K562 (cell line): Measurements from ENCODE around the gene ZSWIM8. TPM values are rescaled to one million over a fixed set of nuclear protein-coding genes. Genes with fewer than 3 reads are reported as not detected.

Experiments used
- BRF1 ChIP-seq: IDR thresholded peaks from 3 replicates; pipeline ENCODE4 v1.6.1; 2011; ENCODE audit warnings: borderline replicate concordance, mild to moderate bottlenecking; ENCODE audit not compliant: insufficient read length; ENCODE audit errors: extremely low read depth
- DPF2 ChIP-seq: fragments of 450-650 bp; IDR thresholded peaks from 2 replicates; pipeline ENCODE4 v1.6.1; 2016
- HNRNPK ChIP-seq: fragments of 200-400 bp; formaldehyde crosslinking; IDR thresholded peaks from one replicate; pipeline ENCODE4 v1.6.1; 2018; ENCODE audit warnings: mild to moderate bottlenecking, low read depth, low read length; ENCODE audit not compliant: poor library complexity, severe bottlenecking
- IRF2 ChIP-seq: sonication (generic); formaldehyde crosslinking; IDR thresholded peaks from 2 replicates; pipeline ENCODE4 v1.8.1; 2022; ENCODE audit warnings: mild to moderate bottlenecking, missing genetic modification reagents
- L3MBTL2 ChIP-seq: fragments of 450-650 bp; IDR thresholded peaks from 2 replicates; pipeline ENCODE4 v1.6.1; 2016; ENCODE audit warnings: mild to moderate bottlenecking, moderate library complexity
- MTA1 ChIP-seq: fragments of 450-650 bp; IDR thresholded peaks from 2 replicates; pipeline ENCODE4 v1.6.1; 2017; ENCODE audit warnings: borderline replicate concordance
- NR2C1 ChIP-seq, 2 experiments: fragments of 450-650 bp; IDR thresholded peaks; 2 replicates each; pipeline ENCODE4 v1.6.1; 2017; ENCODE audit warnings: mild to moderate bottlenecking in 2 of 2, antibody characterized with exemption in 1 of 2, inconsistent platforms in 1 of 2, missing compliant biosample characterization in 1 of 2, missing genetic modification characterization in 1 of 2
- NRF1 ChIP-seq, 2 experiments: fragments of 450-650 bp; IDR thresholded peaks in 1 of 2; conservative IDR thresholded peaks in 1 of 2; 2 replicates each; pipeline ENCODE4 v1.6.1; 2014; ENCODE audit warnings: mild to moderate bottlenecking in 2 of 2
- PML ChIP-seq: IDR thresholded peaks from 2 replicates; pipeline ENCODE4 v1.6.1; 2012; ENCODE audit warnings: low read length, inconsistent platforms
- POLR2AphosphoS5 ChIP-seq: IDR thresholded peaks from 2 replicates; pipeline ENCODE4 v1.6.1; 2011; ENCODE audit warnings: mild to moderate bottlenecking, low read depth, low read length, moderate library complexity; ENCODE audit not compliant: control insufficient read depth, insufficient read depth
- PTTG1 ChIP-seq: fragments of 450-650 bp; IDR thresholded peaks from 2 replicates; pipeline ENCODE4 v1.6.1; 2016; ENCODE audit warnings: low read depth, mild to moderate bottlenecking, missing genetic modification characterization, missing compliant biosample characterization
- RBM39 ChIP-seq: fragments of 200-400 bp; formaldehyde crosslinking; optimal IDR thresholded peaks from 2 replicates; pipeline ENCODE3; 2018; ENCODE audit warnings: low read depth, low read length
- SMAD1 ChIP-seq: fragments of 150-350 bp; IDR thresholded peaks from 2 replicates; pipeline ENCODE4 v1.6.1; 2014; ENCODE audit warnings: low read length, low read depth; ENCODE audit not compliant: partially characterized antibody
- TARDBP ChIP-seq: fragments of 450-650 bp; IDR thresholded peaks from 2 replicates; pipeline ENCODE4 v1.6.1; 2016
- ZBTB7A ChIP-seq: IDR thresholded peaks from 2 replicates; pipeline ENCODE4 v1.6.1; 2011; ENCODE audit warnings: low read depth, mild to moderate bottlenecking, low read length, moderate library complexity, borderline replicate concordance; ENCODE audit not compliant: control insufficient read depth
- ZNF140 ChIP-seq: fragments of 250-450 bp; sonication (Bioruptor Pico); IDR thresholded peaks from 2 replicates; pipeline ENCODE4 v1.8.0; 2021; ENCODE audit warnings: moderate library complexity, mild to moderate bottlenecking, inconsistent platforms
- ZNF449 ChIP-seq: fragments of 250-450 bp; sonication (Bioruptor Pico); IDR thresholded peaks from 2 replicates; pipeline ENCODE4 v1.8.0; 2022; ENCODE audit warnings: moderate library complexity, mild to moderate bottlenecking, inconsistent platforms
- polyA plus RNA-seq, 8 experiments: library from polyadenylated mRNA; depleted of rRNA in 4 of 8; stranded (reverse) in 5 of 8; unstranded in 3 of 8; fragments of >200 nt; fragmentation: Nextera tagmentation in 2 of 8; fragmentation: Illumina TruSeq in 1 of 8; extraction: Ambion mirVana in 2 of 8; extraction: Trizol in 1 of 8; gene quantifications; 2 replicates each; pipeline versions ENCODE4 v1.2.1 to v1.2.3, GENCODE V29; 2011 to 2014; ENCODE audit warnings: inconsistent platforms in 1 of 8, missing spikeins in 1 of 8
- total RNA-seq, 7 experiments: library from RNA; depleted of rRNA in 6 of 7; stranded (reverse); fragments of >200 nt in 6 of 7; fragmentation: Illumina TruSeq in 2 of 7; extraction: Trizol in 2 of 7; gene quantifications; 2 replicates each; pipeline versions ENCODE4 v1.2.1 to v1.2.3, GENCODE V29; 2011 to 2021; ENCODE audit warnings: low replicate concordance in 1 of 7
- TF ChIP-seq, protein P1 (sequence below): fragments of 450-650 bp; IDR thresholded peaks from 2 replicates; pipeline ENCODE4 v1.6.1; 2016; ENCODE audit warnings: low read depth, mild to moderate bottlenecking, moderate library complexity
- TF ChIP-seq, protein P2 (sequence below): sonication (generic); formaldehyde crosslinking; IDR thresholded peaks from 2 replicates; pipeline ENCODE4 v1.8.0; 2022; ENCODE audit warnings: mild to moderate bottlenecking, missing genetic modification reagents, borderline replicate concordance
- TF ChIP-seq, protein P3 (sequence below), 2 experiments: fragments of 450-650 bp; IDR thresholded peaks; 2 replicates each; pipeline ENCODE4 v1.6.1; 2018; ENCODE audit warnings: mild to moderate bottlenecking in 2 of 2, low read depth in 1 of 2; ENCODE audit not compliant: partially characterized antibody in 2 of 2

ZSWIM8 gene
- total and polyA plus RNA-seq, 9 of the 15 experiments (the other 6 are each of a cell fraction or from before 2014, with no cell fraction given) = 5.6 to 47.8 (median 26.7) TPM

DNA sequence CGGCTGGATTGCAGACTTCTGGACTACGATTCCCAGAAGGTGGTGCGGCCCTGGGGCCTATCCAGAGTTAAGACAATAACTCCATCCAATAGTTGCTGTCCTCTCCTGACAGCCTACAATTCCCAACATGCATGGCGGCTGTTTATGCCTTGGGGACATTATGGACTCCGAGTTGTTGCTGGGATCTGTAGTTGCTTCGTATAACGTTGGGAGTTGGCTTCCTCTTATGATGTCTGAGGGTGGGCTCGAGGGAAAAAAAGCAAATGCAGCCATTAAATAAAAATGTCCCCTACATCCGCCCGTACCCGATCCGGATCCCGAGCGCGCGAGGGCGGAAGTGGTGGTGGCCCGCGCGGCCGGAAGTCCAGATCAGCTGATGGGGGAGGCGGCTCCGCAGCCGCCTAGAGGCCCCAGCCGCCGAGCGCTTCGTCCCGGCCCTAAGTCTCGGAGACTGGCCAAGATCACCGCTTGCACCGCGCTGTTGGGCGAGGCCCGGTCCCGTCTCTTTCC lies at the start of gene ZSWIM8 (continued):
- TF ChIP-seq ZNF449 (CRISPR knock-in tag) (no peak), ZBTB7A (peak; percentile 40; the same call in 1 of the 2 replicates), TARDBP (0 out of 2 replicates have a peak, but pooled peaks have one; percentile 24), MTA1 (peak; percentile 62; the same call in 1 of the 2 replicates), NR2C1 (IDR thresholded peaks at IDR 0.05) (peak; percentile 76), NR2C1 (tag; IDR thresholded peaks at IDR 0.05) (peak; percentile 79), DPF2 (peak; percentile 42; the same call in 1 of the 2 replicates), SMAD1 (peak; percentile 53), L3MBTL2 (peak; percentile 88), IRF2 (CRISPR knock-in tag) (no peak), HNRNPK (peak; percentile 97), BRF1 (no peak), RBM39 (no peak), PML (peak; percentile 46; the same call in 1 of the 2 replicates), POLR2AphosphoS5 (peak; percentile 63; the same call in 1 of the 2 replicates), PTTG1 (tag) (no peak), NRF1 (conservative IDR thresholded peaks at IDR 0.05 in 1 of 2, IDR thresholded peaks at IDR 0.05 in 1 of 2) (peak in 1 of 2 experiments; percentile 59; a peak in 2 of 4 replicates), ZNF140 (CRISPR knock-in tag) (no peak)
- TF ChIP-seq, protein P1, sequence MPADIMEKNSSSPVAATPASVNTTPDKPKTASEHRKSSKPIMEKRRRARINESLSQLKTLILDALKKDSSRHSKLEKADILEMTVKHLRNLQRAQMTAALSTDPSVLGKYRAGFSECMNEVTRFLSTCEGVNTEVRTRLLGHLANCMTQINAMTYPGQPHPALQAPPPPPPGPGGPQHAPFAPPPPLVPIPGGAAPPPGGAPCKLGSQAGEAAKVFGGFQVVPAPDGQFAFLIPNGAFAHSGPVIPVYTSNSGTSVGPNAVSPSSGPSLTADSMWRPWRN = no peak
- TF ChIP-seq, protein P2, sequence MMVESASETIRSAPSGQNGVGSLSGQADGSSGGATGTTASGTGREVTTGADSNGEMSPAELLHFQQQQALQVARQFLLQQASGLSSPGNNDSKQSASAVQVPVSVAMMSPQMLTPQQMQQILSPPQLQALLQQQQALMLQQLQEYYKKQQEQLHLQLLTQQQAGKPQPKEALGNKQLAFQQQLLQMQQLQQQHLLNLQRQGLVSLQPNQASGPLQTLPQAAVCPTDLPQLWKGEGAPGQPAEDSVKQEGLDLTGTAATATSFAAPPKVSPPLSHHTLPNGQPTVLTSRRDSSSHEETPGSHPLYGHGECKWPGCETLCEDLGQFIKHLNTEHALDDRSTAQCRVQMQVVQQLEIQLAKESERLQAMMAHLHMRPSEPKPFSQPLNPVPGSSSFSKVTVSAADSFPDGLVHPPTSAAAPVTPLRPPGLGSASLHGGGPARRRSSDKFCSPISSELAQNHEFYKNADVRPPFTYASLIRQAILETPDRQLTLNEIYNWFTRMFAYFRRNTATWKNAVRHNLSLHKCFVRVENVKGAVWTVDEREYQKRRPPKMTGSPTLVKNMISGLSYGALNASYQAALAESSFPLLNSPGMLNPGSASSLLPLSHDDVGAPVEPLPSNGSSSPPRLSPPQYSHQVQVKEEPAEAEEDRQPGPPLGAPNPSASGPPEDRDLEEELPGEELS (CRISPR knock-in tag) = no peak
- TF ChIP-seq, protein P3, sequence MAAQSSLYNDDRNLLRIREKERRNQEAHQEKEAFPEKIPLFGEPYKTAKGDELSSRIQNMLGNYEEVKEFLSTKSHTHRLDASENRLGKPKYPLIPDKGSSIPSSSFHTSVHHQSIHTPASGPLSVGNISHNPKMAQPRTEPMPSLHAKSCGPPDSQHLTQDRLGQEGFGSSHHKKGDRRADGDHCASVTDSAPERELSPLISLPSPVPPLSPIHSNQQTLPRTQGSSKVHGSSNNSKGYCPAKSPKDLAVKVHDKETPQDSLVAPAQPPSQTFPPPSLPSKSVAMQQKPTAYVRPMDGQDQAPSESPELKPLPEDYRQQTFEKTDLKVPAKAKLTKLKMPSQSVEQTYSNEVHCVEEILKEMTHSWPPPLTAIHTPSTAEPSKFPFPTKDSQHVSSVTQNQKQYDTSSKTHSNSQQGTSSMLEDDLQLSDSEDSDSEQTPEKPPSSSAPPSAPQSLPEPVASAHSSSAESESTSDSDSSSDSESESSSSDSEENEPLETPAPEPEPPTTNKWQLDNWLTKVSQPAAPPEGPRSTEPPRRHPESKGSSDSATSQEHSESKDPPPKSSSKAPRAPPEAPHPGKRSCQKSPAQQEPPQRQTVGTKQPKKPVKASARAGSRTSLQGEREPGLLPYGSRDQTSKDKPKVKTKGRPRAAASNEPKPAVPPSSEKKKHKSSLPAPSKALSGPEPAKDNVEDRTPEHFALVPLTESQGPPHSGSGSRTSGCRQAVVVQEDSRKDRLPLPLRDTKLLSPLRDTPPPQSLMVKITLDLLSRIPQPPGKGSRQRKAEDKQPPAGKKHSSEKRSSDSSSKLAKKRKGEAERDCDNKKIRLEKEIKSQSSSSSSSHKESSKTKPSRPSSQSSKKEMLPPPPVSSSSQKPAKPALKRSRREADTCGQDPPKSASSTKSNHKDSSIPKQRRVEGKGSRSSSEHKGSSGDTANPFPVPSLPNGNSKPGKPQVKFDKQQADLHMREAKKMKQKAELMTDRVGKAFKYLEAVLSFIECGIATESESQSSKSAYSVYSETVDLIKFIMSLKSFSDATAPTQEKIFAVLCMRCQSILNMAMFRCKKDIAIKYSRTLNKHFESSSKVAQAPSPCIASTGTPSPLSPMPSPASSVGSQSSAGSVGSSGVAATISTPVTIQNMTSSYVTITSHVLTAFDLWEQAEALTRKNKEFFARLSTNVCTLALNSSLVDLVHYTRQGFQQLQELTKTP (IDR thresholded peaks at IDR 0.05; ENCODE audit: low read depth in 1 of 2, partially characterized antibody in 2 of 2) = peak; percentile 83 to 97
